ENCODE results near the gene CCDC158. TPM values are rescaled to one million over a fixed set of nuclear protein-coding genes. Genes with fewer than 3 reads are reported as not detected.

The CCDC158 gene
- total RNA-seq, 4 donors from 2014 or later = not detected

DNA sequence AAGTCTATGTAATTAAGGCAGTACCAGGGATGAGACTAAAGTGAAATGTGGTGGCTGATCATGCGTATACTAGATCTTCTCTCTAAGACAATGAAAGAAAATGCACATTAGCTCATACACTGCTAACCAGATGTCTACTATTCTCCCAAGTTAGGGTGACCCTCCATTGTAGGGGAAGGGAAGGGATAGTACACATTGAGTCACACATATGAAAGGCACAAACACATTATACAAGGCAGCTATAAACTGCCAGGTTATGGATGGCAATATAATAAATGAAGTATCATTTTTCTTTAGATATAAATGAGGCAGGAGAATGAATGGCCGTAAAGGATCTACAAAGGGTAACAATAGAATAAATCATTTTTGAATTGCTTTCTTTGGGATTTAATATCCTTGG is 18.6 kb upstream of the CCDC158 start:
- Histone ChIP-seq H3K27ac (no peak overlapping the region), H3K9me3 (no peaks in the 10 kb centered on the region), H3K4me1 (no peaks in the 10 kb centered on the region), H3K27me3 (no peaks in the 10 kb centered on the region), H3K36me3 (no peaks in the 10 kb centered on the region), H3K4me3 (no peak overlapping the region)
- DNase-seq = no peak
- no peak for TF ChIP-seq CTCF (IDR thresholded peaks at IDR 0.05)
- TF ChIP-seq POLR2A (IDR thresholded peaks at IDR 0.05) = no peak

- Histone ChIP-seq H3K36me3 (no peaks in the 10 kb centered on the region), H3K27ac (no peak overlapping the region), H3K4me3 (peak overlapping the region in 1 of 4 donors; percentile 15), H3K9me3 (no peaks in the 10 kb centered on the region), H3K27me3 (no peaks in the 10 kb centered on the region), H3K4me1 (no peaks in the 10 kb centered on the region)
- TF ChIP-seq POLR2A (IDR thresholded peaks at IDR 0.05) = no peak
- no peak for TF ChIP-seq CTCF (IDR thresholded peaks at IDR 0.05)
- no peak for DNase-seq
These were observed 14.8 kb upstream of the CCDC158 start for GRCh38 chr4:76435528-76436319.

DNA sequence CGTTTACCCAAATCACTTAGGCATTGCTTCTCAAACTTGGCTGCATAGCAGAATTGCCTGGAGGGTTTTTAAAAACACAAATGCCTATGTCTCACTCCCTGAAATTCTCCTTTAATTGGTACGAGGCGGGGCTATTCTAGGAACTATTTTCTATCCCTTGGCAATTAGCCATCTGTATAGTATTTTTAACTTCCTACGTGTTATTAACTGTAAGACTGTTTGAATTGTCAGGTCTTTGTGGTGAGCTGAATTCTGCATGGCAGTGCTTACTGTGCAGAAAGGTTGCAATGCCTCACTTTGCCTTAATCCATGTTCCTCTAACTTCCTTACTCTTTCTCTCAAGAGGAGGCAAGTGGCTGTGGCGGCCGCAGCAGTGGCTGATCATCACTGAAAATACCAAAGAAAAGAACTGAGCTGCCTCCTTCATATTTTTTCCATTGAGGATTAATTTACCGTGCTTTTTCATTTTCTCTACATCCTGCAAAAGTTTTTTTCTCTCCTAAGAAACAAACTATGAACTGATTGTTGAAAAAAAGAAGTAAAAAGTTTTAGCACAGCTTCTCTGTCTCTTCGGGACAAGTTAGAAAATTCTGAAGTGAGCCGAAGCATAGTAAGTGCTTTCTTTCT is 14.1 kb upstream of the CCDC158 start, which contains the start of gene SHROOM3:
TSS of gene SHROOM3 (plus strand) at position 329 of the 627 bp plus-strand sequence. CDS start 824 bp downstream, outside the sequence.
- H3K36me3 ChIP-seq = no peaks in the 10 kb centered on the region
- peak within 1 kb of the TSS in 1 of 4 donors; percentile 15 for H3K4me3 ChIP-seq
- no peaks in the 10 kb centered on the region for H3K4me1 ChIP-seq
- no peak within 1 kb of the TSS for H3K27ac ChIP-seq
- no peaks in the 10 kb centered on the region for H3K27me3 ChIP-seq
- H3K9me3 ChIP-seq = no peaks in the 10 kb centered on the region
- DNase-seq = no peak
- TF ChIP-seq CTCF (IDR thresholded peaks at IDR 0.05) (no peak), POLR2A (IDR thresholded peaks at IDR 0.05) (no peak)

- no peaks in the 10 kb centered on the region for H3K36me3 ChIP-seq
- no peaks in the 10 kb centered on the region for H3K27me3 ChIP-seq
- H3K9me3 ChIP-seq = no peaks in the 10 kb centered on the region
- no peak overlapping the region for H3K4me3 ChIP-seq
- no peak overlapping the region for H3K27ac ChIP-seq
- TF ChIP-seq CTCF (IDR thresholded peaks at IDR 0.05) = peak in 4 of 6 experiments; percentile 59 to 71 (median 68)
- no peak for TF ChIP-seq POLR2A (IDR thresholded peaks at IDR 0.05)
- no peaks in the 10 kb centered on the region for H3K4me1 ChIP-seq
- no peak for DNase-seq
These were observed 9.8 kb upstream of the CCDC158 start for GRCh38 chr4:76430519-76431388.

- H3K27ac ChIP-seq = no peak overlapping the region
- no peaks in the 10 kb centered on the region for H3K9me3 ChIP-seq
- TF ChIP-seq CTCF (IDR thresholded peaks at IDR 0.05) (no peak), POLR2A (IDR thresholded peaks at IDR 0.05) (no peak)
- no peaks in the 10 kb centered on the region for H3K4me1 ChIP-seq
- H3K27me3 ChIP-seq = no peaks in the 10 kb centered on the region
- H3K36me3 ChIP-seq = no peaks in the 10 kb centered on the region
- no peak overlapping the region for H3K4me3 ChIP-seq
- DNase-seq = no peak
These were observed 8.7 kb upstream of the CCDC158 start for GRCh38 chr4:76429636-76430035.

All from Peyer's patch (tissue), 4 donors.